Natural killer cell (primary cell): ENCODE measurements around the gene LACTBL1. TPM values are rescaled to one million over a fixed set of nuclear protein-coding genes. Genes with fewer than 3 reads are reported as not detected.

Experiments used
- ATAC-seq, 3 donors: fragments of 150-1000 bp in 2 of 3; fragments of 200-7000 bp in 1 of 3; cut with Tn5 transposase; 1 replicate in 1 of 3; 2 replicates in 2 of 3; pipeline ENCODE4 v1.10.0; 2021; ENCODE audit warnings: mild to moderate bottlenecking in 2 of 3, moderate library complexity in 2 of 3
- DNase-seq, 2 donors: peaks; one replicate each; pipeline versions ENCODE4 v3.0.0 to v3.0.0-alpha.2; 2013 to 2021; ENCODE audit warnings: mixed read lengths in 1 of 2
- H3K27ac ChIP-seq: one replicate; pipeline ENCODE4 v1.5.1; 2013; ENCODE audit warnings: mild to moderate bottlenecking, low read length
- H3K27me3 ChIP-seq: one replicate; pipeline ENCODE4 v1.6.1; 2013; ENCODE audit warnings: low read length; ENCODE audit not compliant: control insufficient read depth, insufficient read depth
- H3K36me3 ChIP-seq: one replicate; pipeline ENCODE4 v1.6.1; 2013; ENCODE audit warnings: low read length; ENCODE audit not compliant: control insufficient read depth, insufficient read depth
- H3K4me1 ChIP-seq: one replicate; pipeline ENCODE4 v1.6.1; 2013; ENCODE audit warnings: low read length; ENCODE audit not compliant: control insufficient read depth, insufficient read depth
- H3K4me3 ChIP-seq: one replicate; pipeline ENCODE4 v1.5.1; 2013; ENCODE audit warnings: low read length
- H3K9me3 ChIP-seq: one replicate; pipeline ENCODE4 v1.6.1; 2013; ENCODE audit warnings: low read length; ENCODE audit not compliant: control insufficient read depth, insufficient read depth
- H3K27ac Mint-ChIP-seq, 2 donors: one replicate each; pipeline ENCODE4 v1.8.0; 2022; ENCODE audit warnings: mild to moderate bottlenecking in 2 of 2, mixed read lengths in 2 of 2, moderate library complexity in 1 of 2
- H3K27me3 Mint-ChIP-seq, 2 donors: one replicate each; pipeline ENCODE4 v1.8.0; 2022; ENCODE audit warnings: low read depth in 2 of 2, mixed read lengths in 2 of 2
- H3K36me3 Mint-ChIP-seq: one replicate; pipeline ENCODE4 v1.8.0; 2022; ENCODE audit warnings: mixed read lengths
- H3K4me1 Mint-ChIP-seq, 2 donors: one replicate each; pipeline ENCODE4 v1.8.0; 2022; ENCODE audit warnings: mixed read lengths in 2 of 2
- H3K4me3 Mint-ChIP-seq: one replicate; pipeline ENCODE4 v1.8.0; 2022; ENCODE audit warnings: mild to moderate bottlenecking, moderate library complexity, mixed read lengths
- H3K9me3 Mint-ChIP-seq, 2 donors: one replicate each; pipeline ENCODE4 v1.8.0; 2022; ENCODE audit warnings: mixed read lengths in 2 of 2
- WGBS: methylation state at CpG from one replicate; pipeline ENCODE4 v1.1.7; 2013; ENCODE audit warnings: missing lambda C conversion rate; ENCODE audit not compliant: insufficient coverage; 5-methylcytosine and 5-hydroxymethylcytosine counted together
- intact Hi-C: fragments of 100-400 bp; cut with micrococcal nuclease; formaldehyde crosslinking; loops from one replicate; pipeline ENCODE4 v1.14.2; 2022
- total RNA-seq, 4 donors: library from RNA; stranded (reverse); fragments of 120-200 nt in 1 of 4; gene quantifications; one replicate each; pipeline versions ENCODE4 v1.2.3 to v1.2.4, GENCODE V29; 2013 to 2022
- TF ChIP-seq, protein P1 (sequence below): fragments of 200-600 bp; IDR thresholded peaks from one replicate; pipeline ENCODE4 v1.8.0; 2022; ENCODE audit warnings: antibody characterized with exemption

LACTBL1 gene
- total RNA-seq, 3 donors from 2014 or later (not counting 1 experiment from before 2014, with no cell fraction given): not detected

DNA sequence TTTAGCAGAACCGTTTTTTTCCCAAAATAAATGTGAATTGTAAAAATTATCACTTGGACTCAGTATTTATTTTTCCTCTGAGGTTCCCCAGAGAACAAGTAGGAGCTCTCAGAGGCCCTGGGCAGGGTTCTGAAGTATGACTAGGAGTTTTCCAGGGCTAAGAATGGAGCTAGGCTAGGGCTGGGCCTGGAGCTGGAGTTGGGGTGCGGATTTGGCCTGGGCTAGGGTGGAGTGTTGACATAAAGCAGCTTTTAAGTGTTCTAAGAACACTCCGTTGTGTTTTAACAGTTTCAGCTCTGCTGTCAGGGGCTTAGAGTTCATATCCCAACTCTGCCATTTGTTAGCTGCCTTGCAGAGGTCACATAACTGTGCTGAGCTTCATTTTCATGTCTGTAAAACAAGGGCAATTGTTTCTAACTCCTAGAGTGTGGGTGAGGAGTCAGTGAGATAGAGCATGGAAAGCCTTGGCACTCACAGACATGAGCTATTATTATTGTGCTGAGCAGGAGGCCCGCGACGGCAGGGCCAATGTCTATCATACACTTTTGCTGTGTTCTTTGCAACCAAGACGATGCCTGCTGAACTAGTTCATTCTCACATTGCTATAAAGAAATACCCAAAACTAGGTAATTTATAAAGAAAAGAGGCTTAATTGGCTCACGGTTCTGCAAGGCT lies 51.1 kb downstream of the LACTBL1 start:
- intact Hi-C loops: no loop called here
- Histone ChIP-seq H3K9me3 (no peaks in the 10 kb centered on the region), H3K27me3 (no peaks in the 10 kb centered on the region), H3K4me1 (no peaks in the 10 kb centered on the region), H3K4me3 (no peak overlapping the region), H3K36me3 (no peaks in the 10 kb centered on the region), H3K27ac (no peak overlapping the region)
- ATAC-seq: no peak
- peaks cover 0 to 7% of the 10 kb centered on the region in 2 donors for H3K27me3 Mint-ChIP-seq
- H3K4me1 Mint-ChIP-seq: no peaks in the 10 kb centered on the region
- TF ChIP-seq, protein P1, sequence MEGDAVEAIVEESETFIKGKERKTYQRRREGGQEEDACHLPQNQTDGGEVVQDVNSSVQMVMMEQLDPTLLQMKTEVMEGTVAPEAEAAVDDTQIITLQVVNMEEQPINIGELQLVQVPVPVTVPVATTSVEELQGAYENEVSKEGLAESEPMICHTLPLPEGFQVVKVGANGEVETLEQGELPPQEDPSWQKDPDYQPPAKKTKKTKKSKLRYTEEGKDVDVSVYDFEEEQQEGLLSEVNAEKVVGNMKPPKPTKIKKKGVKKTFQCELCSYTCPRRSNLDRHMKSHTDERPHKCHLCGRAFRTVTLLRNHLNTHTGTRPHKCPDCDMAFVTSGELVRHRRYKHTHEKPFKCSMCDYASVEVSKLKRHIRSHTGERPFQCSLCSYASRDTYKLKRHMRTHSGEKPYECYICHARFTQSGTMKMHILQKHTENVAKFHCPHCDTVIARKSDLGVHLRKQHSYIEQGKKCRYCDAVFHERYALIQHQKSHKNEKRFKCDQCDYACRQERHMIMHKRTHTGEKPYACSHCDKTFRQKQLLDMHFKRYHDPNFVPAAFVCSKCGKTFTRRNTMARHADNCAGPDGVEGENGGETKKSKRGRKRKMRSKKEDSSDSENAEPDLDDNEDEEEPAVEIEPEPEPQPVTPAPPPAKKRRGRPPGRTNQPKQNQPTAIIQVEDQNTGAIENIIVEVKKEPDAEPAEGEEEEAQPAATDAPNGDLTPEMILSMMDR: no peak
- H3K4me3 Mint-ChIP-seq: no peak overlapping the region
- no peak for DNase-seq
- no peaks in the 10 kb centered on the region for H3K36me3 Mint-ChIP-seq
- H3K9me3 Mint-ChIP-seq: no peaks in the 10 kb centered on the region
- 89% methylated on average over 8 of the region's 8 CpGs for WGBS
- H3K27ac Mint-ChIP-seq: no peak overlapping the region

- DNase-seq (no peak), ATAC-seq (peak in 1 of 3 donors; percentile 15)
- H3K4me3 Mint-ChIP-seq: no peak overlapping the region
- no peaks in the 10 kb centered on the region for H3K4me1 Mint-ChIP-seq
- TF ChIP-seq, protein P1: no peak
- Histone ChIP-seq H3K27me3 (no peaks in the 10 kb centered on the region), H3K4me1 (no peaks in the 10 kb centered on the region), H3K4me3 (no peak overlapping the region), H3K36me3 (no peaks in the 10 kb centered on the region), H3K27ac (no peak overlapping the region), H3K9me3 (no peaks in the 10 kb centered on the region)
- peaks cover under 1 to 7% of the 10 kb centered on the region in 2 donors for H3K27me3 Mint-ChIP-seq
- 68% methylated on average over 8 of the region's 8 CpGs for WGBS
- no peaks in the 10 kb centered on the region for H3K36me3 Mint-ChIP-seq
- intact Hi-C loops: no loop called here
- no peaks in the 10 kb centered on the region for H3K9me3 Mint-ChIP-seq
- no peak overlapping the region for H3K27ac Mint-ChIP-seq
These were observed 51.8 kb downstream of the LACTBL1 start for GRCh38 chr1:22920734-22921451.

DNA sequence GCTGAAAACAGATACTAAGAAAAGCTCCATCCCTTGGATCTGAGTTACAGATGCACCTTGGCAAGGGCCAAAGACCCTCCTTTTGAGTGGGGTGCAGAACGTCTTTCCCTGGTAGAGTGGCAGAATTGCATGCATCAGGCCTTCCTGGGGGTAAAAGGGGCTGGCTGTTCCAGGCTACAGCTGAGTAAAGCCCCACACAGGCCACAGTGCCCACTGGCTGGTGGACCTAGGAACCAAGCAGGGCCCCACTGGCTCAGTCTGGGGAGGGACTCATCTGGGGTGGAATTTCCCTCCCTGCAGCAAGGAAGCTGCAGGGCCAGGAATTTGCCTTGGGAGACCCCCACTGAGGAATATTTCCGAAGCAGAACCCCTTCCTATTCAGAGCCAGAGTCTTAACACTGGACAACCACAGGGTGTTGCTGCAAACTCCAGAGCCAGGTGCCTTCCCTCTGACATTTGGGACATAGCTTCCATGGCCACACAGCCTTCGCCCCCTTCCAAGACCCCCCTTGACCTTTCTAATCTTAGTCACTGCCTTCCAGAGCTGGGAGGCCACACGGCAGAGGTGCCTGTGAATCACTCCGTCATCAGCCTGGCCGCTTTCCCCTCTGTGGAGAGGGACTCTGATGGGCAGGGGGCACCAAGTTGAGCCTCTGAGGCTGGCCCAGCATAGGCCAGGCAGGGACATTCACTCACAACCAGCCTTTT lies 52.5 kb downstream of the LACTBL1 start:
- no peaks in the 10 kb centered on the region for H3K4me1 ChIP-seq
- no peak for DNase-seq
- H3K36me3 ChIP-seq: no peaks in the 10 kb centered on the region
- no peak overlapping the region for H3K4me3 ChIP-seq
- H3K27me3 ChIP-seq: no peaks in the 10 kb centered on the region
- 88% methylated on average over 6 of the region's 6 CpGs for WGBS
- no peaks in the 10 kb centered on the region for H3K9me3 Mint-ChIP-seq
- intact Hi-C loops: no loop called here
- no peaks in the 10 kb centered on the region for H3K36me3 Mint-ChIP-seq
- H3K27ac Mint-ChIP-seq: no peak overlapping the region
- H3K9me3 ChIP-seq: no peaks in the 10 kb centered on the region
- ATAC-seq: no peak
- TF ChIP-seq, protein P1: no peak
- peaks cover 7 to 11% of the 10 kb centered on the region in 2 donors for H3K27me3 Mint-ChIP-seq
- no peak overlapping the region for H3K4me3 Mint-ChIP-seq
- no peak overlapping the region for H3K27ac ChIP-seq
- H3K4me1 Mint-ChIP-seq: no peaks in the 10 kb centered on the region
